Measurements from ENCODE around the gene MPZL1. TPM values are rescaled to one million over a fixed set of nuclear protein-coding genes. Genes with fewer than 3 reads are reported as not detected.
"Not testable (repeated sequence)": the region's sequence is repeated elsewhere in the genome, so short reads cannot be mapped to it uniquely, and the experiment has no call there.

Gene MPZL1
- total RNA-seq, 1 donor from 2014 or later = 137 TPM

GRCh38 chr1:167806676-167807075, 84.9 kb downstream of the MPZL1 start:
- not testable (repeated sequence) for DNase-seq (ENCODE audit: low spot score)

- DNase-seq (ENCODE audit: low spot score) = no peak
These were observed 86.3 kb downstream of the MPZL1 start for GRCh38 chr1:167808104-167808503.

GRCh38 chr1:167808690-167809089, 86.9 kb downstream of the MPZL1 start:
- DNase-seq (ENCODE audit: low spot score) = no peak

GRCh38 chr1:167812972-167813371, 91.2 kb downstream of the MPZL1 start:
- no peak for DNase-seq (ENCODE audit: low spot score)

GRCh38 chr1:167815650-167816049, 93.9 kb downstream of the MPZL1 start:
- no peak for DNase-seq (ENCODE audit: low spot score)

- peak; percentile 70 for DNase-seq (ENCODE audit: low spot score)
These were observed 98.3 kb downstream of the MPZL1 start for GRCh38 chr1:167819849-167820683.

GRCh38 chr1:167820684-167821355, 99.0 kb downstream of the MPZL1 start:
- no peak for DNase-seq (ENCODE audit: low spot score)

- no peak for DNase-seq (ENCODE audit: low spot score)
These were observed 99.5 kb downstream of the MPZL1 start for GRCh38 chr1:167821356-167821685.

- no peak for DNase-seq (ENCODE audit: low spot score)
These were observed 100.3 kb downstream of the MPZL1 start for GRCh38 chr1:167821969-167822685.

- no peak for DNase-seq (ENCODE audit: low spot score)
These were observed 102.5 kb downstream of the MPZL1 start for GRCh38 chr1:167824163-167824794.

- no peak for DNase-seq (ENCODE audit: low spot score)
These were observed 103.8 kb downstream of the MPZL1 start for GRCh38 chr1:167825419-167826079.

GRCh38 chr1:167826127-167826526, 104.3 kb downstream of the MPZL1 start:
- DNase-seq (ENCODE audit: low spot score) = no peak

- no peak for DNase-seq (ENCODE audit: low spot score)
These were observed 108.1 kb downstream of the MPZL1 start for GRCh38 chr1:167829868-167830267.

GRCh38 chr1:167830668-167831067, 108.9 kb downstream of the MPZL1 start:
- not testable (repeated sequence) for DNase-seq (ENCODE audit: low spot score)

GRCh38 chr1:167832693-167833092, 110.9 kb downstream of the MPZL1 start:
- no peak for DNase-seq (ENCODE audit: low spot score)

GRCh38 chr1:167833904-167834303, 112.1 kb downstream of the MPZL1 start:
- no peak for DNase-seq (ENCODE audit: low spot score)

GRCh38 chr1:167836197-167836596, 114.4 kb downstream of the MPZL1 start:
- no peak for DNase-seq (ENCODE audit: low spot score)

- DNase-seq (ENCODE audit: low spot score) = no peak
These were observed 115.5 kb downstream of the MPZL1 start for GRCh38 chr1:167837326-167837725.

GRCh38 chr1:167839009-167839408, 117.2 kb downstream of the MPZL1 start:
- DNase-seq (ENCODE audit: low spot score) = no peak

All from mucosa of gallbladder (tissue), 1 donor.